GM23338 (cell line): ENCODE measurements around the gene GRK3. TPM values are rescaled to one million over a fixed set of nuclear protein-coding genes. Genes with fewer than 3 reads are reported as not detected.

Experiments
- ATAC-seq: fragments of 200-7000 bp; cut with Tn5 transposase; 3 replicates; pipeline ENCODE4 v1.9.1; 2020
- DNase-seq: peaks from one replicate; pipeline ENCODE4 v3.0.0-alpha.2; 2015; ENCODE audit warnings: low spot score
- H2AFZ ChIP-seq: fragments of 200-600 bp; sonication (generic); 2 replicates; pipeline ENCODE4 v1.8.0; 2016; ENCODE audit warnings: antibody characterized with exemption, mild to moderate bottlenecking, moderate library complexity
- H3F3A ChIP-seq: fragments of 200-600 bp; sonication (generic); replicated peaks from 2 replicates; pipeline ENCODE4 v1.8.0; 2017; ENCODE audit warnings: antibody characterized with exemption, mixed run types, low read depth
- H3K27ac ChIP-seq: fragments of 200-600 bp; sonication (generic); 2 replicates; pipeline ENCODE4 v1.6.1; 2016; ENCODE audit warnings: low read depth
- H3K27me3 ChIP-seq: fragments of 200-600 bp; sonication (generic); 2 replicates; pipeline ENCODE4 v1.8.0; 2016; ENCODE audit warnings: mild to moderate bottlenecking, mixed run types, moderate library complexity; ENCODE audit not compliant: insufficient read depth
- H3K36me3 ChIP-seq: fragments of 200-600 bp; sonication (generic); 2 replicates; pipeline ENCODE4 v1.8.0; 2016; ENCODE audit warnings: mild to moderate bottlenecking; ENCODE audit not compliant: insufficient read depth
- H3K4me1 ChIP-seq: fragments of 200-600 bp; sonication (generic); 2 replicates; pipeline ENCODE4 v1.8.0; 2016; ENCODE audit warnings: mild to moderate bottlenecking, moderate library complexity; ENCODE audit not compliant: insufficient read depth
- H3K4me2 ChIP-seq: fragments of 200-600 bp; sonication (generic); 2 replicates; pipeline ENCODE4 v1.7.1; 2017; ENCODE audit warnings: mixed run types
- H3K4me3 ChIP-seq: fragments of 200-600 bp; sonication (generic); 2 replicates; pipeline ENCODE4 v1.6.1; 2016; ENCODE audit warnings: mixed run types
- H3K79me2 ChIP-seq: fragments of 200-600 bp; sonication (generic); replicated peaks from 2 replicates; pipeline ENCODE4 v1.8.0; 2017; ENCODE audit warnings: mild to moderate bottlenecking; ENCODE audit not compliant: insufficient read depth
- H3K9me2 ChIP-seq: fragments of 200-600 bp; sonication (generic); 2 replicates; pipeline ENCODE4 v1.8.0; 2017; ENCODE audit not compliant: insufficient read depth
- H4K20me1 ChIP-seq: fragments of 200-600 bp; sonication (generic); replicated peaks from 2 replicates; pipeline ENCODE4 v1.8.0; 2017; ENCODE audit warnings: mild to moderate bottlenecking; ENCODE audit not compliant: insufficient read depth
- H3K27ac Mint-ChIP-seq: 2 replicates; pipeline ENCODE4 v1.8.0; 2020; ENCODE audit warnings: inconsistent platforms, mild to moderate bottlenecking, moderate library complexity, mixed read lengths
- H3K27me3 Mint-ChIP-seq: 3 replicates; pipeline ENCODE4 v1.8.0; 2022; ENCODE audit warnings: low read depth, mild to moderate bottlenecking, moderate library complexity, mixed read lengths, inconsistent platforms; ENCODE audit not compliant: insufficient read depth, poor library complexity
- H3K36me3 Mint-ChIP-seq: 3 replicates; pipeline ENCODE4 v1.8.0; 2021; ENCODE audit warnings: low read depth, mild to moderate bottlenecking, inconsistent platforms, moderate library complexity, mixed read lengths
- H3K4me1 Mint-ChIP-seq: 3 replicates; pipeline ENCODE4 v1.8.0; 2020; ENCODE audit warnings: mild to moderate bottlenecking, inconsistent platforms, mixed read lengths
- H3K4me3 Mint-ChIP-seq: 3 replicates; pipeline ENCODE4 v1.8.0; 2021; ENCODE audit warnings: moderate library complexity, mild to moderate bottlenecking, inconsistent platforms, mixed read lengths
- H3K9me3 Mint-ChIP-seq: 3 replicates; pipeline ENCODE4 v1.8.0; 2020; ENCODE audit warnings: moderate library complexity, mild to moderate bottlenecking, inconsistent platforms, mixed read lengths
- CREB1 ChIP-seq: fragments of 250-450 bp; sonication (Bioruptor Pico); IDR thresholded peaks from 2 replicates; pipeline ENCODE4 v1.5.0; 2020; ENCODE audit warnings: low read depth, mild to moderate bottlenecking, moderate library complexity
- ETS1 ChIP-seq: IDR thresholded peaks from 2 replicates; pipeline ENCODE4 v1.6.1; 2016; ENCODE audit warnings: antibody characterized with exemption
- EZH2phosphoT487 ChIP-seq: fragments of 200-600 bp; sonication (generic); IDR thresholded peaks from one replicate; pipeline ENCODE4 v1.8.1; 2018; ENCODE audit warnings: antibody characterized with exemption; ENCODE audit not compliant: unreplicated experiment
- NANOG ChIP-seq: IDR thresholded peaks from 2 replicates; pipeline ENCODE4 v1.6.1; 2016; ENCODE audit warnings: antibody characterized with exemption, borderline replicate concordance
- POLR2AphosphoS5 ChIP-seq: IDR thresholded peaks from 2 replicates; pipeline ENCODE4 v1.6.1; 2016; ENCODE audit warnings: antibody characterized with exemption, low read depth
- REST ChIP-seq: IDR thresholded peaks from one replicate; pipeline ENCODE4 v1.6.1; 2018; ENCODE audit warnings: antibody characterized with exemption; ENCODE audit not compliant: unreplicated experiment
- ZNF114 ChIP-seq: fragments of 250-450 bp; sonication (Bioruptor Pico); IDR thresholded peaks from 2 replicates; pipeline ENCODE4 v1.5.0; 2020; ENCODE audit warnings: mild to moderate bottlenecking, moderate library complexity
- ZNF331 ChIP-seq: fragments of 250-450 bp; sonication (Bioruptor Pico); IDR thresholded peaks from 2 replicates; pipeline ENCODE4 v1.5.0; 2020; ENCODE audit warnings: low read depth, mild to moderate bottlenecking, moderate library complexity
- ZNF462 ChIP-seq: fragments of 250-450 bp; sonication (Bioruptor Pico); IDR thresholded peaks from 2 replicates; pipeline ENCODE4 v1.5.0; 2020; ENCODE audit warnings: mild to moderate bottlenecking, moderate library complexity
- polyA plus RNA-seq: library from polyadenylated mRNA; unstranded; fragments of >200 nt; fragmentation: Nextera tagmentation; extraction: Ambion mirVana; gene quantifications from 2 replicates; pipeline ENCODE4 v1.2.1, GENCODE V29; 2016
- total RNA-seq: library from RNA; depleted of rRNA; stranded (reverse); fragments of >200 nt; shearing (Covaris generic); gene quantifications from 2 replicates; pipeline ENCODE4 v1.2.3, GENCODE V29; 2014

GRK3 gene
- total and polyA plus RNA-seq, 2 experiments from 2014 or later, result 6.0 to 25.3 TPM

- DNase-seq (no peak), ATAC-seq (no peak)
- no peaks in the 10 kb centered on the region for H3K27me3 ChIP-seq
- H3K27ac ChIP-seq, result no peak overlapping the region
- H3K4me2 ChIP-seq, result no peak overlapping the region
- no peaks in the 10 kb centered on the region for H3K9me2 ChIP-seq
- H3K4me3 Mint-ChIP-seq, result no peak overlapping the region
- peaks cover 7% of the 10 kb centered on the region for H4K20me1 ChIP-seq
- peaks cover 7% of the 10 kb centered on the region for H3K27me3 Mint-ChIP-seq
- H3K79me2 ChIP-seq, result peaks cover 13% of the 10 kb centered on the region
- no peaks in the 10 kb centered on the region for H3F3A ChIP-seq
- no peak overlapping the region for H3K4me3 ChIP-seq
- no peaks in the 10 kb centered on the region for H3K36me3 ChIP-seq
- peaks cover 24% of the 10 kb centered on the region for H3K4me1 Mint-ChIP-seq
- H3K36me3 Mint-ChIP-seq, result peaks cover 11% of the 10 kb centered on the region; the same call in 2 of the 3 replicates
- no peak overlapping the region for H3K27ac Mint-ChIP-seq
- H3K4me1 ChIP-seq, result peaks cover 25% of the 10 kb centered on the region
- H3K9me3 Mint-ChIP-seq, result no peaks in the 10 kb centered on the region
- no peak for TF ChIP-seq ZNF114 (CRISPR knock-in tag)
- no peak for TF ChIP-seq EZH2phosphoT487
- no peak for TF ChIP-seq CREB1
- TF ChIP-seq POLR2AphosphoS5, result no peak
- TF ChIP-seq ZNF331 (CRISPR knock-in tag), result no peak
- TF ChIP-seq REST, result no peak
- TF ChIP-seq ETS1, result no peak
- no peak overlapping the region for H2AFZ ChIP-seq
Observed at GRCh38 chr22:25645964-25646363, 81.5 kb downstream of the GRK3 start.

- H4K20me1 ChIP-seq, result no peaks in the 10 kb centered on the region; the same call in 1 of the 2 replicates
- no peaks in the 10 kb centered on the region for H3F3A ChIP-seq
- no peak for ATAC-seq
- Mint-ChIP-seq H3K27ac (no peak overlapping the region), H3K27me3 (no peaks in the 10 kb centered on the region), H3K4me1 (no peaks in the 10 kb centered on the region; the same call in 2 of the 3 replicates), H3K4me3 (no peak overlapping the region), H3K36me3 (peaks cover 4% of the 10 kb centered on the region; the same call in 1 of the 3 replicates), H3K9me3 (no peaks in the 10 kb centered on the region)
- H3K79me2 ChIP-seq, result no peaks in the 10 kb centered on the region
- no peak overlapping the region for H3K4me3 ChIP-seq
- H3K9me2 ChIP-seq, result no peaks in the 10 kb centered on the region
- no peak overlapping the region for H3K27ac ChIP-seq
- H3K4me2 ChIP-seq, result no peak overlapping the region
- no peaks in the 10 kb centered on the region for H3K27me3 ChIP-seq
- DNase-seq, result no peak
- no peaks in the 10 kb centered on the region for H3K4me1 ChIP-seq
- H2AFZ ChIP-seq, result no peak overlapping the region
- no peaks in the 10 kb centered on the region for H3K36me3 ChIP-seq
- TF ChIP-seq NANOG, result no peak
- no peak for TF ChIP-seq CREB1
- no peak for TF ChIP-seq EZH2phosphoT487
- no peak for TF ChIP-seq POLR2AphosphoS5
- no peak for TF ChIP-seq ZNF462 (CRISPR knock-in tag)
- TF ChIP-seq ZNF331 (CRISPR knock-in tag), result no peak
Observed at GRCh38 chr22:25650833-25651232, 86.4 kb downstream of the GRK3 start.
